Measurements from ENCODE around the gene CHST7.

Gene CHST7

DNA sequence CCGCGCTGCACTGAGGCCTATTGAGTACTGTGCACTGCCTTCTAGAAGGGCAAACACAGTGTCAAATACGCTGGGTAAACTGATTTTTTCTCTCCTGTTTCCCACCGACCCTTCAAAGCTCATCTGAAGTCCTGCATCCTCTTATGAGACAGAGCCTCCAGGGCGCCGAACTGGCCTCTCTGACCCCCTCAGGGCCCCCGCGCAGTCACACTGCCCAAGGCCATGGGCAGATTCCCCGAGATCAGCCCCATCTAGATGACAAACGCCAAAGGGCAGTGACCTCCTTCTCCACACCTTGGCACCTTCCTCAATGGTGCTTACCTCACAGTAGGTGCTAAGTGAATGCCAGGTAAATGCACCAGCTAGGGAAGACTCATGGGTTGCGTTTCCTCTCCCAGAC, 34.4 kb downstream of the CHST7 start:
- no peak for DNase-seq (ENCODE audit: low spot score)

DNA sequence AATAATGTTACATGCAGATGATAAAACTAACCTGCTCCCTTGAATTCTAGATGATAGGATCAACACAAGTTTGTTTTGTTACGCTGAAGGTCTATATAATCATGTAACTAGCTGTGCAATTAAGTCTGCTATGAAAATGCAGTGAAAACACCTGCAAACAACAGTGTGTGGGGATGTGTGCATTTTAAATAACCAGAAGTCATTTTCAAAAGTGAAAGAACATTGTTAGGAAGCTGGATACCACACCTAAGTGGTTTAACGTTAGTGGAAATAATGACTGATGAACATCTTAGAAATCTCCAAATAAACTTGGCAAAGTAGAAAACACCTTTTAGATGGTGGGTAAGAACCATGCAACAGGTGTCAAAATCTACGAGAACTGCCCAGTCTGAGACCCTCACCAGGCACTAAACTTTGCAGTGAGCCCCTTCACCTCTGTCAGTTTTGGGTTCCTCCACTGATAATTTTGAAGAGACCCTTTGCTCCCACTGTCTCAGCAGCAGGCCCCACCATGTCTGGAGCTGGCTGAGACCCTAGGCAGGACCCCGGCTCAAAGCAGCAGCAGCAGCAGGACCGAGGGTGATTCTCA, 36.6 kb downstream of the CHST7 start:
- no peak for DNase-seq (ENCODE audit: low spot score)

DNA sequence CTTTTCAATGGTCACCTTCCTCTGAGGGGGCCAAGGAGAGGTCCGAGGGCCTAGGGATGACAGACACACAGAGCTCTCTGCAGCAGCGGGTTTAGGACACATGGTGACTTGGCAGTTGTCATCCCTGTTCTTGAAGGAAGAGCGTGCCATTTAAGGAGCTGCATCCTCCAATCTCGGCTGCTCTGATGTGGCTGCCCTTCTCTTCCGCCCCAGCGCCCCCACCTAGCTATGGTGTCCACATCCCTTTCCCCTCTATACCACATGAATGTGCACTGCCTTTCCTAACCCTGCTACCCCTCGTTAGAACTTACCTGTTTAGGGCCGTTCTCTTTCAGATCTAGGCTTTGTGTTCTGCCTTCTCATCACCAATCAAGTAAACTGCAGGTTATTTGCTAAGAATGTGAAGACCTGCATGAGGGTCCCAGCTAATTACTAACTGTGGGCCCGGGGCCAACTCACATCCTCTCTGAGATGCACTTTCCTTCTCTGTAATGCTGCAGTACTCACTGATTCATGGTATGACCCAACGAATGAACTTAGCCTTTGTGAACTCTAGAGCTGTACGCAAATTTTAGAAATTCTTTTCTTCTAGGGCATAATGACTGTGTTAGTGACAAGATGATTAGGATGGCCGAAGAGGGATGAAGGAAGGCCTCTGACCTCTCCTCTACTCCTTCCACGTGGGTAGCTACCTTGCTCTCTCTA, 38.2 kb downstream of the CHST7 start:
- no peak for DNase-seq (ENCODE audit: low spot score)

DNA sequence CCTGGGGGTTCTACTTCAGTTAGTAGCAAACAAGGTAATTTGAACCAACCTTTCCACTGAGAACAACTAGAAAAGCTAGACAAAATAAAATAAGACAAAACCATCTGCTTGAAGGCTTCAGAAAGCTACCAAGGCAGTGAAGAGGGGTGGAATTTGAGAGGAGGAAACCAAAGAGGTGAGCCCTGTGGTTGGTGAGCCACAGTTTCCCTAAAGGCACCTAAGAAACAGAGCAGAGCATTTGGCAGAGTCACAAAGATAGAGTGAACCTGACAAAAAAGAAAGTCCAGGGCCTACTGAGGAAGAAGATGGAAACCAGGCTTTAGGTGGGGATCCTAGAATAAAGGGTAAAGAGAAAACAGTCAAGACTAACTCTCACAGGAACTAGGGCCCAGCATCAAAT, 44.3 kb downstream of the CHST7 start:
- no peak for DNase-seq (ENCODE audit: low spot score)

DNA sequence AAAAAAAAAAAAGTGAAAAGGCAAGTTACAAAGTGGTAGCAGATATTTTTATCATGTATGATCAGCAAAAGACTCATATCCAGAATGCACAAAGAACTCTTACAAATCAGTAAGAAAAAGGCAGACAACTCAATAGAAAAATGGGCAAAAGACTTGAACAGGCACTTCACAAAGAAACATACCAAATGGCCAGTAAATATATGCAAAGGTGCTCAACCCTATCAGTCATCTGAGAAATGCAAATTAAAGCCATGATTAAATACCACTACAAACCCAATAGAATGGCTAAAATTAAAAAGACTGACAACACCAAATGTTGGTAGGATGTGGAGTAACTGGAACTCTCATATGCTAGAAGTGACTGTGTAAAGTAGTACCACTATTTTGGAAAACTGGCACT, 45.4 kb downstream of the CHST7 start:
- DNase-seq (ENCODE audit: low spot score): no peak

DNA sequence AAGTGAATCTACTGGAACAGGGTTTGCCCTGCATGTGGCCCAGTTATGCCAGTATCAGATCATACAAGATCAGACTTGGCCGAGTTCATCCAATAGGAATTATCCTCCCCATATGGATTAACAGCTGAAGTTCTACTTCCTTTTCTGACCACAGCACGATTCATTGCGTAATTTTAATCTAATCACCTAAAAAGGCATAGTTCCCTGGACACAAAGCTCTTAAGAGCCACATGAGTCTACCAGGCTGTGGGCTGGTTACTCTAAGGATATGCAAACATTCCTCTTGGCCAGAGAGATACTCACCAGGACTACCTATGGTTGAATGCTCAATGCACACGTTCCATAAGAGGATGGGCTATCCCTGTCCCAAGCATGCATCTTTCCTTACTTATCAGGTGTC, 46.9 kb downstream of the CHST7 start:
- no peak for DNase-seq (ENCODE audit: low spot score)

DNA sequence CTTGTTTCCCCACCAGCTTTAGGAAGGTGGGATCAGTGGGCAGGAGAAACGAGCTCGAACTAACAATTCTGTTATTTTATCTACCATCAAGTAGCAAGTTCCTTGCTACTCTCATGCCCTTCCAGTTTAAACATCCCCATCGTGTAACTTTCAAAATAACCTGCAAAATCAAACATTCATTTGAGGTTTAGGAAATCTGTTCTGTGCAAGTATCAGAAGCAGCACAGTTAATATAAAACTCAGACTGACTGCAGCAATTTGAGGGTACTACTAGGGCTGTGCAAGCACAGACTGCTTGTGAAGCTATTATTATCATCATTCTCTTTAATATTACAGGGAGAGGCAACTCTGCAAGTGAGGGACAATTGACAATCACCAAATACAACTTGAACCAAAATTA, 48.0 kb downstream of the CHST7 start:
- DNase-seq (ENCODE audit: low spot score): no peak

DNA sequence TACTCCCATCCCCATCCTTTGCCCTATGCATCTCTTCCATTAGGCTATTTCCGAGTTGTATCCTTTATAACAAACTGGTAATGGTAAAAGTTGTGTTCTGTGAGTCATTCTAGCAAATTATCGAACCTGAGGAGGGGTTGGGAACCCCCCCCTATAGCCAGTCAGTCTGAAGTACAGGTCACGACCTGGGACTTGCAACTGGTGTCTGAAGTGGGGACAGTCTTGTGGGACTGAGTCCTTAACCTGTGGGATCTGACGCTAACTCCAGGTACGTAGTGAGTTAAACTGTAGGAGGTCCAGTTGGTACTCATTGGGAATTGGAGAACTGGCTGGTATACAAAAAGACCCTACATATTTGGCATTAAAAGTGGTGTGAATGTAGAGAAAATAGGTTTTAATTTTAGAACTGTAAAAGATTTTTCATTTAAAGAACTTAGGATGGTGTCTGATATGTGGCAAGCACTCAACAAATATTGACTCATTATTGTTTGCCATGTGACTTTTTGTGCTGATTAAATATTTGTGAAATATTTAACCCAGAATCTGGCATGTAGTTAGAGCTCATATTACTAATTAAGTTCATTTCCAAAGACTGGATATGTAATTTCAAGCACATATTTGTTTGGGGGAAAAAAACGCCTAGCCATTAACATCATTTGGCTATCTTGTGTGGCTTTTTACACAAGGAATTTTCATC, 50.7 kb downstream of the CHST7 start:
- no peak for DNase-seq (ENCODE audit: low spot score)

DNA sequence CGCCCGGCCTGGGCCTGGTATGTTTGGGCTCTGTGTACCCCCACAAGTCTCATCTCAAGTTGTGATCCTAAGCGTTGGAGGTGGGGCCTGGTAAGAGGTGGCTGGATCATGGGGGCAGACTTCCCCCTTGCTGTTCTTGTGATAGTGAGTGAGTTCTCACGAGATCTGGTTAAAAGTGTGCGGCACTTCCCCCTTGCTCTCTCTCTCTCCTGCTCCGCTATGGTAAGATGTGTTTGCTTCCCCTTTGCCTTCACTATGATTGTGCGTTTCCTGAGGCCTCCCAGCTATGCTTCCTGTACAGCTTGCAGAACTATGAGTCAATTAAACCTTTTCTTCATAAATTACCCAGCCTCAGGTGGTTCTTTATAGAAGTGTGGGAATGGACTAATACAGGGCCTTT, 53.0 kb downstream of the CHST7 start:
- no peak for DNase-seq (ENCODE audit: low spot score)

DNA sequence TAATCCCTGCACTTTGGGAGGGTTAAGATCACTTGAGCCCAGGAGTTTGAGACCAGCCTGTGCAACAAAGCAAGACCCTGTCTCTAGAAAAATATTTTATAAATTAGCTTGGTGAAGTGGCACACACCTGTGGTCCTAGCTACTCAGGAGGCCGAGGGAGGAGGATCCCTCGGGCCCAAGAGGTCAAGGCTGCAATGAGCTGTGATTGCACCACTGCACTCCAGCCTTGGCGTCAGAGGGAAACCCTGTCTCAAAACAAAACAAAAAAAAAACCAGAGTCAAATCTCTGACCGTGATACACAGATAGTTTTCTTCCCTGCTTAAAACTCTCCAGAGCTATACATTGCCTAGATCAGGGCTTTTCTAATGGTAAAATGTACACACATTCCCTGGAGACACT, 53.5 kb downstream of the CHST7 start:
- DNase-seq (ENCODE audit: low spot score): no peak

DNA sequence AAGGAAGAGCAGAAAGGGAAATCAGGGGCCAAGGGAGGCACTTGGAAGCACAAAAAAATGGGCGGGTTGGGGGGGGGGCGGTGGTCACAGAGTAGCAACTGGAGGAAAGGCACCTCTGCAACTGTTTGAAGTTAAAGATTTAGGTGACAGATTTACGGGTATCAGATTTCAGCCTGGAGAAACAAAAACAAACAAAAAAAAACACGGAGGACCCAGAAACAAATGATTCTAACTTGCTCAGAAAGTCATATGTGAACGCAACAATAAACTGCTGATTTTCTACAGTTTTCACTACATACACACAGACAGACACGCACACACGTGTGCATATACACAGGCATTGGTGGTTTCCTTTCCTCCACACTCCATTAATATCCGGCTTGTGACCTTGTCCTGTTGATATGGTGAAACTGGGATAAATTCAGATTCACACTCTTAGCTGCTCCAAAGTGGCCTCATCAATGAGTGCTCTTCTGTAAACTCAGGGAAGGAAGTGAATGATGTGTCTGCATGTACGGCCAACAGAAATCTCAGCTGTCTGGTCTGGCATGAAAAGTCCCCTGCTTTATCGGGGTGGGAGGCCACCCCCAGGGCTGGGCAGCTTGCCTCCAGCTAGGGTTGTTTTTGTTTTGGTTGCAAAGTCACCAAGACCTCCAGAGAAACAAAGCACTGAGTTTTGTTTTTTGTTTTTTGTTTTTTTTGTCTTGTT, 54.3 kb downstream of the CHST7 start:
- DNase-seq (ENCODE audit: low spot score): no peak

DNA sequence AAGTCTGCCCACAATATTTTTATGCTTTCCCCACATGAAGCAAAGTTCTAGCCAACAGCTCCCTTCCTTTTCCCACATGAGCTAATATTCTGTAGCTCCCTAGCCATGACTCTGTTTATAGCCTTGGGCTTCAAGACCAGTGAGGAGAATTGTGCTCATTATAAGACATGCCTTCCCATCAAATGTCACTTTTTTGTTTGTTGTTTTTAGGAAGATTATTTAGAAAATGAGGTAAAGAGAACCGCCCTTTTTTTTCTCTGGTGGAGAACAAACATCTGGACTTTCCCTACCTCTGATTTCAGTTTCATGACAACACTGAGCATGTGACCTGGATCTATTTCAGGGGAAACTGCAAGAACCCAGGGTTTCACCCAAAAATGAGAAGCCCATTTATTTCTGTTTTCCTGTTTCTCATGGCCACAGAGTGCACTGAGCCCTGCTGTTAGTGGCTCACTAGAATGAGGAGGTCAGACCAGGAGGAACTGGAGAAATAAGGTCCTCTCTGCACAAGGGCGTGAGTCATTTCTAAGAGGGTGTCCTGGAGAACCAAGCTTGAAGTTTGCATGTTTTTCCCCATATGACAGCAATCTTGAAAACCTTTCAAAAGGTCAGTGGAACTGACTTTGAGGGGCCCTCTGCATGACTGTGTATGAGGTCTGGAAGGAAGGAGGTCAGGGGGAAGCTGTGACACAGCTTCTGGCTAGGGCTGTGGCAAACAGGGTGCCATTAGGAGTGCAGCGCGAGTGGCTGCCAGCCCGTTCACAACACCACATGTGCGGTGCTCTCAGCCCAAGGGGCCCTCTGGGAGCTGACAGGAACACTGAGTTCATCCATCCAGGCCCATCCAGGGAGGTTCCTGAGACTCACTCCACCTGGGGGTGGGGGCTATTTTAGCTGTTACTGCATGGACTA, 55.2 kb downstream of the CHST7 start:
- no peak for DNase-seq (ENCODE audit: low spot score)

DNA sequence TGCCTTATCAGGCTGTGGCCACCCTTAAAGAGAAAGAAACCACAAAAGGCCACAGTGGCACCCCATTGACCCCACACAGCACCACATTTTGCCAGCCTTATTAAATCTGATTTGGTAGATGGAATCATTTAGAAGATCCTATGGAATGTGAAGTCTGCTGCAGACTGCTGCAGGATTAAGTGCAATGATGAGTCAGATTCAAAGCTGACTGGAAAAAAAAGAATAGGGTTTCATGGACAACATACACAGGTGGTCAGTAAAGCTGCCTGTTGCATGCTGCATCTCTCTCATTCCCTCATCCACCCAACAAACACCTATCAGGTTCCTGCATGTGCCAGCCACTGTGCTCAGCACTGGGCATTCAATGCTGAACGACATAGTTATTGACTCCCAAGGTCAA, 56.6 kb downstream of the CHST7 start:
- DNase-seq (ENCODE audit: low spot score): no peak

DNA sequence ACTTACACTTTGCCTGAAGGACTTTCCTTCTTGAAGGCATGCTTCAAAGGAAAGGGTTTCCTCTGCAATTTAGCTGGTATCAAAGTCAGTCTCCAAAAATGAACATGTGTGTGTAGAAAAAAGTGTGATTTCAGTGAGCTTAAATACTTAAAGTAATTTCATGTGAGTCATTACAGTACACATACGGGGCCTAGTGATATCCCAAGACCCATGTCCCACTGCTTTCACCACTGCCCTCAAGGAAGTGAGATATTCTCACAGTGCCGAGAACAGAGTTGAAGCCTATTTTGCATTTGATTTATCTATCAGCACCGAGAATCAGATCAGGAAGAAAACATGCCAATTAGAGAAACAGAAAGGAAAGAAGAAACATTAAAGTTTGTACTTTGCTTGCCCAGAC, 61.0 kb downstream of the CHST7 start:
- DNase-seq (ENCODE audit: low spot score): no peak

DNA sequence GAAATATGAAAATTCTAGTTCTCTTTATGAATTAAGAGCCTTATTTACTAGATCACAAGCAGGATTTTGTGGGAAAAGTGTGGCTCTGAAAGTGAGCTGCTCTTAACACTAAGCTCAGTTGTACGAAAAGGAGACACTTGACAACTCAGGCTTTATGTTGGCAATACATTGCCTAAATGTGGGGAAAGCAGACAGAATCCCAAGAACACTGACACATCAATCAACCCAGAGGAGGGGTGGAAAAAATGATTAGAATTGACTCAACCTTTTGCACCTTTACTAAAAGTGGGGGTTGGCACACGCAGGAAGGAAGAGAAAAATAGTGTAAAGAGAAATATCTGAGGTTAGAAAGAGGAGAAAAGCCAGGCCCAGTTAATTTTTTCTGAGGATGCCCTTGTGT, 61.6 kb downstream of the CHST7 start:
- DNase-seq (ENCODE audit: low spot score): no peak

DNA sequence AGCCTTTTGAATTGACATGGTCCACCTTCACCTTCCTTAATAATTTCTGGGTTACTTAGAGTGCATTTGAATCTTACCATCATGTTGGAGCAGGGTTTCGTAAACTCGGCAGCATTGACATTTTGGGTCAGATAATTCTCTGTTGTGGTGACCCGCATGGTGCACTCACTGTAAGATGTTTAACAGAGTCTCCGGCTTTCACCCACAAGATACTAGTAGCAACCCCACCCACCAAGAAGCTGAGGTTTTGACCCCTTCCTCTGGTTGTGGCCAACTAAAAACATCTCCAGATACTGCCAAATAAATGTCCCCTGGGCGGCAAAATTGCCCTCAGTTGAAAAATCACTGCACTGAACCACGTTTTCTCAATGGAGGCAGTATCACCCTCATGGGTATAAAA, 62.7 kb downstream of the CHST7 start:
- DNase-seq (ENCODE audit: low spot score): no peak

DNA sequence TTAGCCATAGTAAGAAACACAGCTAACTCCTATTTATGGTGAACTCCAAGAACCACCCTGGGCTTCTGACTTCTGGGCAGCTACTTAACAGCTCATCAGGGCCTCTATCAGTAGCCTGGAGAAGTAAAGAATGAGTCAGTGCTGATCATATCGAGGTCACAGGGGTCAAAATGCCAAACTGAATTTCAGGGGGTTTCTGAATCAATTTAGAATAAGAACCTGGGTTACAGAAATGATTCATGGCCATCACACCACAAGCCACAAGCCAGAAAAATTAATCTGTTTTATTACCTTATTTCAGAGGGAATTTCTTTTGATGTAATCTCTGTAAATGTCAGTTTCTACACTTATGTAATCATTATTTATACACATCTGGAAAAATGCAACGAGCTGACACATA, 64.4 kb downstream of the CHST7 start:
- DNase-seq (ENCODE audit: low spot score): no peak

DNA sequence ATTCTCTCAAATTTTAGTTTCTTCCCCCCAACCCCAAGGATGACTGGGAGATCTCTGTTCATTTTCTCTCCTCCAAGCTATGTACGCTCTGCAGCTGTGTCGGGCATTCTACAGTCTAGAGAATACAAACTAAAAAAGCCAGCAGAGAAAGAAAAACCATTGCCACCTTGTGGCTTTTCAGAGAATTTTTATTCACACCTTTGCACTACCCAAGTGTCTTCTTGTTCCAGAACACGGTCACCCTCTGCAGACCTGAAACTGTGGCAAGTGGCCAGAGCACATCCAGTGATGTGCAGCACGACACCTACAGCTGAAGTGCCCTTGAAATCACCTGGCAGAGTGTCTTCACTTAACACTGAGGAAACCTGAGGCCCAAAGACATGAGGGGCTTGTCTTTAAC, 68.6 kb downstream of the CHST7 start:
- no peak for DNase-seq (ENCODE audit: low spot score)

DNA sequence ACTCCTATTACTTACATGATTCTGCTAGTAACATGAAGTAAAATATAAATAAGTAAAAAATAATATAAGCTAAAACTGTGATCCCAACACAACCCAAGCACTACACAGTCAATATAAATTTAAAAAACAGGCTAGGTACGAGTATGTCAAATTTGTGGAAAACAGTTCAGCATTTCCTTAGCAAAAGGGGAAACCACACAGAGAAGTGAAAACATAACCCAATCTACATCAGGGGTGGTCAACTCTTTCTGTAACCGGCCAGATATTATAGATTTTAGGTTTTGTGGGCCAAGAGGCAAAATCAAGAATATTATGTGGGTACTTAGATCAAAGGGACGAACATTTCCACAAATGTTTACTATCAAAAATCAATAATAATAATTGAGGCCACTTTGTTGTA, 70.1 kb downstream of the CHST7 start:
- no peak for DNase-seq (ENCODE audit: low spot score)

DNA sequence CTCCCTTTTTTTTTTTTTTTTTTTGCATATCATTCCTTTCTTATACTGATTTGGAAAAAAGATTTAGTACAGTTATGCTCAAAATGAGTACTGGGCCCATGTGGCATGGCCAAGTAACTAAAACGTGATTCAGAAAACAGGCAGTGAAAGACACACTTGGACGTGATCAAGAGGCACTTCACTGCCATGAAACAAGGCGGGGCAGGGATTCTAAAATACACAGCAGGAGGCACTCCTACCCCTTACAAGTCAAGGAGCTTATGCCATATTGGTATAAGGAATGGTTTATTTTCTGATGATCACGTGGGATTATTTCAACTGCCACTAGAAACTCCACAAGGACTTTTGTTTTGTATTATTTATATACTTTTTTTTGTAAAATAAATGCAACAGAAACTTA, 72.0 kb downstream of the CHST7 start:
- no peak for DNase-seq (ENCODE audit: low spot score)

DNA sequence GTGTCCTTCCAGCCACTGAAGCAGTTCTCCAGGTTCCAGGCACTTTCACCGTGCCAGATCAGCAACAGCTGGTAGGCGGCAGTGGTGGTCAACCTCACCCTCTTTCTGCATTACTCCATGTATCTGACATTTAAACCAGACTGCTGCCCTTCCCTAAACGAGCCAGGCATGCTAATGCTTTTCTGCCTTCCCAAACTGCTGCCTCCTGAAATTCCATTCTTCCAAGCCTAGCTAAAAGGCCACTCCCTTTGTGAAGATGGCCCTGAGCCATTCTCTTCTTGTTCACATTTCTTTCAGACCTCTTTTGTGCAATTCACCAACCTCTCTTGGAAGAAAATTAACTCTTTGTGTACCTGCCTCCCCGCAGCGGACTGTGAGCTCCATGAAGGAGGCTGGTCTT, 73.7 kb downstream of the CHST7 start:
- no peak for DNase-seq (ENCODE audit: low spot score)
